SK-N-MC (cell line): Measurements from ENCODE around the gene GTF2A2.

Source experiments
- DNase-seq: peaks from one replicate; pipeline ENCODE4 v3.0.0-alpha.2; 2011; ENCODE audit warnings: low read depth, low spot score
- H3K27ac ChIP-seq: fragments of 200-600 bp; sonication (generic); 2 replicates; pipeline ENCODE4 v1.5.1; 2016; ENCODE audit warnings: mixed run types
- H3K36me3 ChIP-seq: fragments of 200-600 bp; sonication (generic); 2 replicates; pipeline ENCODE4 v1.6.1; 2017; ENCODE audit warnings: antibody characterized with exemption, low read length, mixed read lengths; ENCODE audit not compliant: insufficient read depth
- H3K4me3 ChIP-seq: fragments of 200-600 bp; sonication (generic); 2 replicates; pipeline ENCODE4 v1.5.1; 2016
- H3K9ac ChIP-seq: fragments of 200-600 bp; sonication (generic); 2 replicates; pipeline ENCODE4 v1.8.0; 2017; ENCODE audit warnings: mixed run types, mixed read lengths; ENCODE audit not compliant: insufficient read length
- H3K9me3 ChIP-seq: fragments of 200-600 bp; sonication (generic); 2 replicates; pipeline ENCODE4 v1.6.1; 2017; ENCODE audit warnings: low read depth, mild to moderate bottlenecking, antibody characterized with exemption, low read length, moderate library complexity, mixed read lengths
- EZH2 ChIP-seq: fragments of 200-600 bp; sonication (generic); IDR thresholded peaks from one replicate; pipeline ENCODE4 v1.6.1; 2017; ENCODE audit warnings: antibody characterized with exemption
- FOXP2 ChIP-seq: optimal IDR thresholded peaks from 2 replicates; pipeline ENCODE3; 2011; ENCODE audit warnings: mild to moderate bottlenecking, moderate library complexity; ENCODE audit not compliant: insufficient read depth; ENCODE audit errors: extremely low read length, control extremely low read depth
- POLR2AphosphoS5 ChIP-seq: IDR thresholded peaks from 2 replicates; pipeline ENCODE4 v1.6.1; 2012; ENCODE audit warnings: mild to moderate bottlenecking, low read depth, low read length, borderline replicate concordance

Gene GTF2A2

GRCh38 chr15:59680870-59681269 lies 23.6 kb upstream of the GTF2A2 start:
- Histone ChIP-seq H3K9me3 (no peaks in the 10 kb centered on the region), H3K36me3 (peaks cover 84% of the 10 kb centered on the region), H3K4me3 (no peak overlapping the region), H3K9ac (no peak overlapping the region), H3K27ac (no peak overlapping the region)
- TF ChIP-seq EZH2 (no peak), POLR2AphosphoS5 (no peak), FOXP2 (no peak)
- DNase-seq, result no peak

GRCh38 chr15:59680346-59680745 lies 23.0 kb upstream of the GTF2A2 start:
- Histone ChIP-seq H3K9ac (no peak overlapping the region), H3K27ac (no peak overlapping the region), H3K4me3 (no peak overlapping the region), H3K9me3 (no peaks in the 10 kb centered on the region), H3K36me3 (peaks cover 89% of the 10 kb centered on the region)
- no peak for DNase-seq
- TF ChIP-seq POLR2AphosphoS5 (no peak), EZH2 (no peak), FOXP2 (no peak)

DNA sequence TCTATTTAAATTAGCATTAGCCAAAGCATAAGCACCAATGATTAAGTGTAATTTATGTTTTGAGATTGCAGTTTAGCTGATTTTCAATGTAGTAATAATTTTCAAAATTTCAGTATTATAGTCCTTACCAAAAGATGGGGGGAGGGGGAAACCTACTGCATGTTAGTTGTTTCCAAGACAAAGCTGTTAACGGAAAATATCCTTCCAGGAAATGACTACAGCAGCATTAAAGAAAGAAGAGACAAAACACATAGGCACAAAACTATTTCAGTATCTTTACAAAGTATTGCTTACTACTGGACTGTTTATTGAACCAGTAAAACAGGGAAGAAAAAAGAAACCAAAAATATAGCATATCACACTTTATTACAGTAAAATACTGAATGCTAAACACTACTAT lies 21.3 kb upstream of the GTF2A2 start:
- Histone ChIP-seq H3K9me3 (no peaks in the 10 kb centered on the region), H3K9ac (no peak overlapping the region), H3K27ac (no peak overlapping the region), H3K4me3 (no peak overlapping the region), H3K36me3 (peaks cover 90% of the 10 kb centered on the region)
- no peak for TF ChIP-seq POLR2AphosphoS5
- TF ChIP-seq FOXP2, result no peak
- no peak for TF ChIP-seq EZH2
- DNase-seq, result no peak

DNA sequence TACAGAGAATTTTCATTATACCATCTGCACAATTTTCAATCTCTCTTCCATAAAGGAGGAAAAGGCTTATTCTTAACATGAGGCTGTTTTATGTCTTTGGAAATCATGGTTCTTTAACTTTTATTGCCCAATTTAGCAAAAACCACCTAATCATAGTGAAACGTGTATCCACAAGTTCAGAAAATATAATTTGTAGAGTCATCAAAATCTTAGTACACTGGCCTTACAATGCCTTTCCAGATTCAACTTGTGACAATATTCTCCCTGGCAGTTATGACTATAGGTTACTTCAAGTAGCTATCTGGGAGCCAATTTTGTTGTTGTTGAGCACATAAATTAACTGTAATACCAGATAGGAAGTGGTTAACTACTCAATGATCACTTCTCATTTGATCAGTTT lies 20.9 kb upstream of the GTF2A2 start:
- no peaks in the 10 kb centered on the region for H3K9me3 ChIP-seq
- DNase-seq, result no peak
- TF ChIP-seq FOXP2 (no peak), POLR2AphosphoS5 (no peak), EZH2 (no peak)
- no peak overlapping the region for H3K4me3 ChIP-seq
- H3K9ac ChIP-seq, result no peak overlapping the region
- no peak overlapping the region for H3K27ac ChIP-seq
- H3K36me3 ChIP-seq, result peaks cover 85% of the 10 kb centered on the region

- no peaks in the 10 kb centered on the region for H3K9me3 ChIP-seq
- peaks cover 89% of the 10 kb centered on the region for H3K36me3 ChIP-seq
- H3K27ac ChIP-seq, result no peak overlapping the region
- H3K9ac ChIP-seq, result no peak overlapping the region
- H3K4me3 ChIP-seq, result no peak overlapping the region
- no peak for TF ChIP-seq POLR2AphosphoS5
- TF ChIP-seq EZH2, result no peak
- TF ChIP-seq FOXP2, result no peak
- no peak for DNase-seq
Observed at GRCh38 chr15:59676565-59676964, 19.2 kb upstream of the GTF2A2 start.

DNA sequence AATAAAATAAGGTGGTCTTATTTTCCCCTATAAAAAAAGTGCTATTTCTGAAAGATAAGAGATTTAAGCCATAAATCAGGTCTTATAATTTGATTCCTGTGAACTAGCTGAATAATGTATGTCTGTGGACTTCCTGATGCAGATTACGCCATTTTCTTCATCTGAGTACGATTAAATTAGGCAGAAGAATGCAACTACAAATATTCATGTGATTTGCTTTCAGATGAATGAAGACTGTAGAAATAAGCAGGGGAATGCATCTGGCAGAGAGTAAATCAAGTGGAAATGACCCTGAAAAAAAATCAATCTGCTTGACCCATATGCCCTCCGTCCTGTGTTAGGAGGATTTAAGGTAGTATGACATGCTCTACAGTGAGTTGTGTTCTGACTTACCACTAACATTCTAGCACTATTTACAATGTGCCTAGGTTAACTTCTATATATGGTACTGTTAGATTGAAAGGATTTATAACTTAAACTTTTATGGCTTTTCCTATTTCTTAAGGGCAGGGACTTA lies 17.1 kb upstream of the GTF2A2 start:
- TF ChIP-seq EZH2 (no peak), FOXP2 (no peak), POLR2AphosphoS5 (no peak)
- Histone ChIP-seq H3K9ac (no peak overlapping the region), H3K4me3 (no peak overlapping the region), H3K36me3 (peaks cover 85% of the 10 kb centered on the region), H3K9me3 (no peaks in the 10 kb centered on the region), H3K27ac (no peak overlapping the region)
- no peak for DNase-seq

DNA sequence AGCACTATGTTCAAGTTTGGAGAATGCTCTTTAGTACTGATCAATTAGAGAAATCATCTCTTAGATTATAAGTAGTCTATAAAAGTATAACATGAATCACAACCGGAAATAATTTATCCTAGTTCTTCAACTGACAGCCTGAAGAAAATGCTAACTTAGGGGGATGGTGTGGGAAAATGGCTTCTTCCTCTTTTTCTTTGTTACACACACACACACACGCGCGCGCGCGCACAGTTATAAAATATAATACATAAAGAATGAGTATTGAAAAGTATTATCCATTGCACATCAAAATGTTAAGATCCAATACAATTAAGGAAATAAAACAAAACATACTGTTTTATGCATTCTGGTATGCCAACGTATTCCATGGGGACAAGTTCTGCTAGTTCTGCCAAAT lies 11.2 kb upstream of the GTF2A2 start:
- TF ChIP-seq FOXP2, result no peak
- TF ChIP-seq POLR2AphosphoS5, result no peak
- TF ChIP-seq EZH2, result no peak
- no peak overlapping the region for H3K27ac ChIP-seq
- peaks cover 69% of the 10 kb centered on the region for H3K36me3 ChIP-seq
- no peak overlapping the region for H3K9ac ChIP-seq
- H3K9me3 ChIP-seq, result no peaks in the 10 kb centered on the region
- DNase-seq, result no peak
- no peak overlapping the region for H3K4me3 ChIP-seq

DNA sequence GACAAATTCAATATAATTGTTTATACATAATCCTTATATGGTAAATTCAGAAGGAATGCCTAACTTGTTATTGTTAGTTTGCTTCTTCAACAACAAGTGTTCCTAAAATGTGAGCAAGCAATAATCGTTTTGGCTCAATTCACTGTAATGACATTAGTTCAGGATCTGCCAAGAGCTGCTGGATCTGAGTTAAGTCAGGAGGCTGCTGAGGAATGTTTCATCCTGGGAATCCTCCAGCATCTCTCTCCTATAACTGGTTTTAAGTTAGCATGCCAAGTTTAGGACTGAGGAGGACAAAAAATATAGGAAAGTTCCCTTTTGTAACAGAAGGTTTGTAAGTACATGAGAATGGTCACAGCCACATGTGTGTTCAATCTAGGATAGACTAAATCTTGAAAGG lies 4.9 kb upstream of the GTF2A2 start:
- no peak overlapping the region for H3K9ac ChIP-seq
- TF ChIP-seq POLR2AphosphoS5 (no peak), EZH2 (no peak), FOXP2 (no peak)
- no peaks in the 10 kb centered on the region for H3K9me3 ChIP-seq
- H3K36me3 ChIP-seq, result peaks cover 48% of the 10 kb centered on the region
- H3K27ac ChIP-seq, result no peak overlapping the region
- no peak for DNase-seq
- H3K4me3 ChIP-seq, result no peak overlapping the region

DNA sequence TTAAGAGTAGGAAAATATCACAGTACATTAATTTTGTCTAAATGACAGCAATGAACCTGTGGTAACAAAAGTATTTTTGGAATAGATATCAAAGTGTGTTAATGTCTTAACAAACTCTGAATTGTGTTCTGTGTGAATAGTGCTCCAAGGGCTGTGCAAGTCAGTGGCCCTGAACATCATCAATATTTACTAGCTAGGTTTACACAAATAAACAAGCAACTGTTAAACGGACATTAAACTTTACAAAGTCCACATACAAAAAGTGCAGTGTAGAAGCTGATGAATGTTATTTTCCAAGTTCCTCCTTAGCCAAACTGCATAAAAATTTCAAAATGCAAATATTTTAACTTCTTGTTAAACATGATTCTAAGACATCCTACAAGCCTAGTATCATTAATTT lies 2.1 kb upstream of the GTF2A2 start:
- Histone ChIP-seq H3K9ac (no peak overlapping the region), H3K36me3 (peaks cover 48% of the 10 kb centered on the region), H3K9me3 (no peaks in the 10 kb centered on the region), H3K4me3 (no peak overlapping the region), H3K27ac (no peak overlapping the region)
- no peak for DNase-seq
- TF ChIP-seq POLR2AphosphoS5, result no peak
- TF ChIP-seq EZH2, result no peak
- no peak for TF ChIP-seq FOXP2
